ENCODE data around the gene ZC3H14.

ZC3H14 gene

DNA sequence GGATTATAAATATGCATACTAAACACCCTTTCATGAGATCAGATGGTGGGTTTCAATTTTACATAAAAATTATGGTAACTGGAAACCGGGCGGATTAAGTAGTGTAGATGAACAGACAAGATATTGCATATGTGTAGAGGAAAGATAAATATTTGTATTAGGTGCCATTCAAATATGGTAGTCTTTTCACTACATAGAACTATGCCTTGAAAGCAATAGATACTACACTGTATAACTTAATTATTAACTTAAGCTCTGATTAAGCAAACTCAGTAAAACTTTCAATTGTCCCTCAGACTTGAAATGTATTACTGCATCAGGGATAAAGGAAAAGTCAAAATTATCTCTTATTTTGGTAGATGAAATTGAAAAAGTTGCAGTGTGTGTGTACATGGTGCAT, 10.0 kb upstream of the ZC3H14 start:
- DNase-seq (ENCODE audit: low read depth in 3 of 3), result no peak

GRCh38 chr14:88553886-88554456, 8.9 kb upstream of the ZC3H14 start:
- no peak for DNase-seq (ENCODE audit: low read depth in 3 of 3)

GRCh38 chr14:88554457-88555286, 8.2 kb upstream of the ZC3H14 start, which contains the start of gene PTPN21:
PTPN21 (minus strand) TSS chr14:88555007; CDS start chr14:88550417, 4,590 bp downstream.
- peak in 1 of 3 experiments; percentile 14 for DNase-seq (ENCODE audit: low read depth in 3 of 3)

DNA sequence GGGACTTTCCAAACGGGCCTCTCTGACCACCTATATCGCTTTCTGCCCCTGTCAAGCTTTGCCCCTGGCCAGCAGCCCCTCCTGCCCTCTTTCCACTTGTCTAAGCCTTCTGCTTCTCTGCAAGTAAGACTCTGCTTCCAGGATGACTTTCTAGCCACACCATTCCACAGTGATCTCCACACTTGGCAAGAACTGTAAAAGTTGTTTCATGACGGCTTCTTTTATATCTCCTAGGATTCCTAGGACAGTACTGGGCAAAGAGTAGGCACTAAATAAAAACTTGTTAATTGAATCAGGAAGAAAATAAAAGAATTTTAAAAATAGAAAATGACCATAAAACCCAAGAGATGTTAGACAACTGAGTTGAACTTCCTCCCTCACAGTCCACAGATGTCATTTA, 6.3 kb upstream of the ZC3H14 start:
- DNase-seq (ENCODE audit: low read depth in 3 of 3), result no peak

DNA sequence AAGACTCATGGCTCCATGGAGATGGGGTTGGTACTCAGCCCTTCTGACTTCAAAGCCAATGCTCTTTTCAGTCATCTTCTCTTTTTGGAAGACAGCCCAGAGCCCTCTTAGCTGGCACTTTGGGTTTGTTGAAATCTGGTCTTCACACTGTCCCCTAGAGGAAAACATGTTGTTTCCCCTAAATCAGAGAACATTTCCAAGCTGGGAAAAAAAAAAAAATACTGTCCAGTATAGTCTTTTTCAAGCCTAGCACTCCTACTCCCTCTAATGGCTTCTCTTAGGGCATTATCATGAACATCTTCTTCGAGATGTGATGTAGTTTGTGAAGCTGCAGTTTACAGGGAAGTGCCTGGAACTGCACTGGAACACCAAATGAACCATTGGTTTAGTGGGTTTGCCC, 3.0 kb upstream of the ZC3H14 start:
- DNase-seq (ENCODE audit: low read depth in 3 of 3), result no peak

DNA sequence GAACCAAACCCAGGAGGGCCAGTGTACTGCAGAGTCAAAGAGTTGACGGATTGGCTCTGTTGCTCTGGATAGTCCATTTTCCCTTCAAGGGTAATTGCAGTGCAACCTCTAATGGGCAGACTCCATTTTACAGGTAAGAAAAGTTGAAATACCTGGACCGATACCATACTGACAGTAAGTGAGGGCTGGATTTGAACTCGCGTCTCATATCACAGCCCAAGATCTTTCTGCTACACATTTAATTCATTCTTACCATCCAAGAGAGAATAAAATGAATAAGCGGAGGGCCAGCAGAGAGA, 356 bp upstream of the ZC3H14 start:
- DNase-seq (ENCODE audit: low read depth in 3 of 3), result no peak

DNA sequence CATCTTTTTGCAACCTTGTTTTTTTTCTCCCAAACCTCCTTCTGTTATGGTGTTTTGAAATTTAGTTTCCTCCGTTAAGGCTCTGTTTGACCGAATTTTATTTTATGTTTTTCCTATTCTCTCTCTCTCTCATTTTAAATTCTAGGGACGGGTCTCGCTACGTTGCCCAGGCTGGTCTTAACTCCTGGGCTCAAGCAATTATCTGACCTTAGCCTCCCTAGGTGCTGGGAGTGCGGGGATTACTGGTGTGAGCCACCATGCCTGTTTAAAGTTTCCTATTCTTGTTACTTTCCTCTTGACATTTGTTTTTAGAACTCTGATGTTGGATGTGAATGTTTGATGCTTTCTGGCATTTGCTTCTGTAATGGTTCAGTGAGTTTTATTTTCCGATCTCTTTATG, 1.0 kb downstream of the ZC3H14 start:
- DNase-seq (ENCODE audit: low read depth in 3 of 3), result no peak

DNA sequence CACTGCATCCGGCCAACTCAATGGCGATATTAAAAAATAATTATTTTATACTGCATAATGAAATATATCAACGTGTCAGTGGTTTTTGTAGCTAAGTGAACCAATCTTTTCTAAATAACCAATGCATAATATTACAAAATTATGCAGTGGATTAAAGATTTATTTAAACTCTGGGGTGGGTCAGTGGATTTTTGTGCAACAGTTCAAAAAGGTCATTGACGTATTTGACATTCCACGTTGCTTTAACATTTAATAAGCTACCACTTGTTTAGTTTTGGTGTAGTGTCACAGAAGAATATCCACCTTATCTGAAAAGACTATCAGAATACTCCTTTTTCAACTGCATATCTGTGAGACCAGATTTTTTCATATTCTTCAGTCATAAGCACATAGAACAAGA, 2.6 kb downstream of the ZC3H14 start:
- DNase-seq (ENCODE audit: low read depth in 3 of 3), result no peak

DNA sequence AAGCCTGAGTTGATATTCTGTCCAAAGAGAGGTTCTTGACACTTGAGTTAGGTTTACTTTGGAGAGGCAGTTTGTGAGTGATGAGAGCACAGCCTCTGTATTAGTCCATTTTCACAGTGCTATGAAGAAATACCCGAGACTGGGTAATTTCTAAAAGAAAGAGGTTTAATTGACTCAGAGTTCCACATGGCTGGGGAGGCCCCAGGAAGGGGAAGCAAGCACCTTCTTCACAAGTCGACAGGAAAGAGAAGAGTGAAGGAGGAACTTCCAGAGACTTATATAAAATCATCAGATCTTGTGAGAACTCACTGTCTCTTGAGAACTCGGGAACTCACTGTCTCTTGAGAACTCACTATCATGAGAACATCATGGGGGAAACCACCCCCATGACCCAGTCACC, 5.4 kb downstream of the ZC3H14 start:
- no peak for DNase-seq (ENCODE audit: low read depth in 3 of 3)

GRCh38 chr14:88572117-88572516, 9.3 kb downstream of the ZC3H14 start:
- DNase-seq (ENCODE audit: low read depth in 3 of 3), result no peak

DNA sequence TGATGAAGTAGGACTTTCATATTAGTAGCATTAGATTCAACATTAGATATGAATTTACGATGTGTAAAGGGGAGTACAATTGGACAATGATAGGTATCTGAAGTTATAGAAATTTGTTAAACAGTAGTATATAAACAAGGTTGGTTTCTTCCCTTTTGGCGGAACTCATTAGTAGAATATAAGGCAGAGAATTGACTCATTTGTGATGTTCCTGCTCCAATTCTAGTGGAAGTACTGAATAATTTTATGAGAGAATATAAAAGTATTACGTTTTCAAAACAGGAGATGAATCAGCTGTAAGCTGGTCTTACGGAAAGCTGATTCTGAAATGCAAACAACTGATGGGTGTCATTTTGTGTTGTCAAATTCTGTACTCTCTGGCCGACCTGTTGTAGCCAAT, 13.4 kb downstream of the ZC3H14 start:
- no peak for DNase-seq (ENCODE audit: low read depth in 3 of 3)

DNA sequence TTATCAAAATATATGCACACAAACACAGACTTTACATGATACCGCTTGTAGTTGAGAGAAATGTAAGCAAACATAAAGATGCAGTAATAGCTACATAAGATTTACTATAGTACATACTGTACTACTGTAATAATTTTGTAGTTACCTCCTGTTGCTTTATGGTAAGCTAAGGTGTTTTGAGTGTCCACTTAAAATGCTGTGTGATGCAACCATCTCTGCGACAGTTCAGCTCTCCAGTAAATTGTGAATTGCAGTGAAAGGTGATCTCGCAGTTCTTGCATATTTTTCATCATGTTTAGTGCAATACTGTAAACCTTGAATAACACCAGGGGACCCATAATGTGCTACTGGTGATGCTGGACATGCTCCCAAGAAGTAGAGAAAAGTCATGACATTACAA, 21.6 kb downstream of the ZC3H14 start:
- DNase-seq (ENCODE audit: low read depth in 3 of 3), result no peak

- DNase-seq (ENCODE audit: low read depth in 3 of 3), result no peak
Observed at GRCh38 chr14:88588081-88588480, 25.2 kb downstream of the ZC3H14 start.

GRCh38 chr14:88590173-88590572, 27.3 kb downstream of the ZC3H14 start:
- no peak for DNase-seq (ENCODE audit: low read depth in 3 of 3)

DNA sequence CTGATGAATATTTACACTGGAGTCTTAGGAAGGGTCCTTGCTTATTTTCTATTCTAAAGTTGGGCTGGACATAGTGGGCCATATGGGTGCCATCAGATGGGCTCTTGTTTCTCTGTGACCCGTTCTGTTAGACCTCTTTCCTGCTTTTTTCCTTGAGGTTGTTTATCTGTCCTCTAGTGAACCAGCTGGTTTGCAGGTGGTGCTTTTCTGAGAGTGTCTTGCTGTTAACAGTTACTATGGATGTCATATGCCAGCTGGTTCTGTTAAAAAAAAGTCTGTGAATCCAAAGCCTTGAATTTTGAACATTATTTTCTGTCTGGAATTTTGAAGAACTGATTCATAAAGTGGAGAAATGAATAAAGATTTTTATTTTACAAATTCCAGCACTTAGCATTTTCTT, 29.2 kb downstream of the ZC3H14 start:
- DNase-seq (ENCODE audit: low read depth in 3 of 3), result no peak

DNA sequence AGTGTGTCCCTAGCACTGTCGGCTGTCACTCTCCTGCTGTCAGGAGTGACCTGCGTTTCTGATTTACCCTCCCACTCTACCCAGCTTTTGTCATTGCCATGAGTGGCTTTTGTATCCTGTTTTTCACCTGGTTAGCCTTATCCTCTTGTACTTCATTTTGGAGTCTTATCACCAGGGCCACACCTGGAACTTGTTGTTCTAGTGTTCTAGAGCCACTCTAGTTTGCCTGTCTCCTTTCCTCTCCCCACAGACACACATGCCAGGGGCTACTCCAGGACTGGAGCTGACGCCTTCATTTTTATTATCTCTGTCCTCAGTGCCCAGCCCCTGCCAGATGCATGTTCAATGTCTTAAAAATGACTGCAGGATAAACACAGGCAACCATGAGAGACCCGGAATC, 34.2 kb downstream of the ZC3H14 start:
- no peak for DNase-seq (ENCODE audit: low read depth in 3 of 3)

- no peak for DNase-seq (ENCODE audit: low read depth in 3 of 3)
Observed at GRCh38 chr14:88597601-88598000, 34.8 kb downstream of the ZC3H14 start.

GRCh38 chr14:88598097-88598675, 35.3 kb downstream of the ZC3H14 start:
- no peak for DNase-seq (ENCODE audit: low read depth in 3 of 3)

DNA sequence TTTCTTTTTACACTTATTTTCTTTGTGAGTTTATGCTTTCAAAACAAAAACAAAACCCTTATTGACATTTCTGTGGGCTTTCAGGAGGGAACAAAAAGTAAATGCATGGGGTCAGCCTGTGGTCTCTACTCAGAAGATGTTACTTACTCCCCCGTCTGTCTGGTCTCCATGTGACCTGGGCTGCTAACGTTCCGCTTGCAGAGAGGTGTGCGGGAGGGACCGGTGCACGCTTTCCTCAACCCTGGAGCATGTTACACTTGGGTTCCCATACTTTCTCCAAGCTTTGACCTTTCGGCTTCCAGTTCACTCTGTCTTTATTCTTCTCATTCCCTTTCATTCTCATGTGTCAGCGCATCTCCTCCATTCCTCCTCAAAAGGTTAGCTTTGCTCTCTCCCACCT, 36.5 kb downstream of the ZC3H14 start:
- DNase-seq (ENCODE audit: low read depth in 3 of 3), result no peak

GRCh38 chr14:88599761-88600439, 37.1 kb downstream of the ZC3H14 start:
- peak; percentile 5 to 18 (median 6) for DNase-seq (ENCODE audit: low read depth in 3 of 3)

DNA sequence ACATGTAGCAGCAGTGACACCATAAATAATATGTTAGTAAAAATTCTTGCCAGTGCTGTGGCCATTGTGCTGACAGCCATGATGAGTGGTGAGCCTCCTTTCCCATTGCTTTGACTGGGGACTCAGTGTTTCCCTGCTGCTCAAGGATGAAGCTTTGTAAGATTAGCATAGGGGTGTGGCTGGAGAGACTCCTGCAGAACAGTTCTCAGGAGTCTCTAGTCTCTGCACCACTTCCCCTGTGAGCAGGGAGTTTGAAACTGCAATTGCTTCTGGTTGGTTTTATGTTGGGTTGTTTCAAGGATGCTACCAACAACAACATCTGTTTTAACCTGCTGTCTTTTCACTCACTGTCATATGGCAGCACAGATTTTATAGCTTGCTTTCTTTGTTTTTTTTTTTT, 41.4 kb downstream of the ZC3H14 start:
- DNase-seq (ENCODE audit: low read depth in 3 of 3), result no peak

GRCh38 chr14:88605594-88605993, 42.8 kb downstream of the ZC3H14 start:
- no peak for DNase-seq (ENCODE audit: low read depth in 3 of 3)

GRCh38 chr14:88607829-88608228, 45.0 kb downstream of the ZC3H14 start:
- no peak for DNase-seq (ENCODE audit: low read depth in 3 of 3)
